ENCODE data around the gene IDH1.
"Not testable (repeated sequence)": the region's sequence is repeated elsewhere in the genome, so short reads cannot be mapped to it uniquely, and the experiment has no call there.

The IDH1 gene

DNA sequence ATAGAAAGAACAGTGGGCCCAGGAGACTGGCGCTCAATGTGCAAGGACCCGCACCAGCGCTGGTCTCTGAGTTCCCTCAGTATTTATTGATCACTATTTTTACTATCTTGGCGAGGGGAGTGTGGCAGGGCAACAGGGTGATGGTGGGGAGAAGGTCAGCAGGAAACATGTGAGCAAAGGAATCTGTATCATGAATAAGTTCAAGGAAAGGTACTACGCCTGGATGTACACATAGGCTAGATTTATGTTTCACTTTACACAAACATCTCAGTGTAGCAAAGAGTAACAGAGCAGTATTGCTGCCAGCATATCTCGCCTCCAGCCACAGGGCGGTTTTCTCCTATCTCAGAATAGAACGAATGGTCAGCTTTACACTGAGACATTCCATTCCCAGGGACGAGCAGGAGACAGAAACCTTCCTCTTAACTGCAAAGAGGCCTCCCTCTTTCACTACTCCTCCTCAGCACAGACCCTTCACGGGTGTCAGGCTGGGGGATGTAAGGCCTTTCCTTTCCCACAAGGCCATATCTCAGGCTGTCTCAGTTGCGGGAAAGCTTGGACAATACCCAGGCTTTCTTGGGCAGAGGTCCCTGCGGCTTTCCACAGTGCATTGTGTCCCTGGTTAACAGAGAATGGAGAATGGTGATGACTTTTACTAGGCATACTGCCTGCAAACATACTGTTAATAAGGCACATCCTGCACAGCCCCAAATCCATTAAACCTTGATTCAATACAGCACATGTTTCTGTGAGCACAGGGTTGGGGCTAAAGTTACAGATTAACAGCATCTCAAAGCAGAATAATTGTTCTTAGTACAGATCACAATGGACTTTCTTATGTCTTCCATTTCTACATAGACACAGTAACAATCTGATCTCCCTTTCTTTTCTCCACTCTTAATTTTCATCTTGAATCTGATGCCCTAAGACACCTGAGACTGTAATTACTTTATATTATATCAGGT is 2.3 kb upstream of the IDH1 start:
- not testable (repeated sequence) for DNase-seq (ENCODE audit: low spot score)

- no peak for DNase-seq (ENCODE audit: low spot score)
These were observed 1.4 kb upstream of the IDH1 start for GRCh38 chr2:208256192-208256782.

- no peak for DNase-seq (ENCODE audit: low spot score)
These were observed 761 bp upstream of the IDH1 start for GRCh38 chr2:208255557-208256106.

DNA sequence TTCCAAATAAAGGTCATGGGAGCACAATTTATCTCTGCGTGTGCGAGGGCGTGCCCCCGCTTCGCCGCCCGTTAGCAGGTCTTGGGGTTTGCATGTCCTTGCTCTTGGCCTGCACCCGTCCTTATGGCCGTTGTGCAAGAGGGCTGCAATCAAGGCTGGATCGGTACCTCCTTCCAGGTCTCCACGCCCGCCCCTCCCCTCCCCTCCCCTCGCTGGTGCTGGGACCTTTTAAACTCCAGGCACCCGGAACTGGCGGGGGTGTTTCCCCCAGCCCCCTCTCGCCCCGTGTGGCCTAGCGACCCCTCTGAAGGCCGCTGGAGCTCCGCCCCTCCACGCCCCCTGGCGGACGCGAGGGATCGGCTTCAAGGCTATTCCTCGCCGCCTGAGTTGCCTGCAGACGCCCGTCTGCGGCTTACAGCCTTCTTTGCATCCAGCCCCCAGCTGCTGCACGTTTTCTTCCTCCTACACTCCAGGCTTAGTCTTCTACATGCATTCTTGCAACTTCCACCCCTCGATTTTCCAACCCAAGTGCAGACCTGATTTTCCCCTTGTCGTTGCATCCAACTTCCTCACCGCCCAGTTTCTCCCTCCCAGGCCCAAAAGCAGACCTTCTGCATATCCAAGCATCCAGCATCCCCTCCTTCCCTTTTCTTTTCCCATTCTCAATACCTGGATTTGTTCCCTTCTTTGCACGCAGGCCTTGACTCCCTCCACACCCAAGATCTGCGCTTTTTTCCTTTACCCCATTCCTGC is 577 bp downstream of the IDH1 start:
- peak; percentile 84 for DNase-seq (ENCODE audit: low spot score)

DNA sequence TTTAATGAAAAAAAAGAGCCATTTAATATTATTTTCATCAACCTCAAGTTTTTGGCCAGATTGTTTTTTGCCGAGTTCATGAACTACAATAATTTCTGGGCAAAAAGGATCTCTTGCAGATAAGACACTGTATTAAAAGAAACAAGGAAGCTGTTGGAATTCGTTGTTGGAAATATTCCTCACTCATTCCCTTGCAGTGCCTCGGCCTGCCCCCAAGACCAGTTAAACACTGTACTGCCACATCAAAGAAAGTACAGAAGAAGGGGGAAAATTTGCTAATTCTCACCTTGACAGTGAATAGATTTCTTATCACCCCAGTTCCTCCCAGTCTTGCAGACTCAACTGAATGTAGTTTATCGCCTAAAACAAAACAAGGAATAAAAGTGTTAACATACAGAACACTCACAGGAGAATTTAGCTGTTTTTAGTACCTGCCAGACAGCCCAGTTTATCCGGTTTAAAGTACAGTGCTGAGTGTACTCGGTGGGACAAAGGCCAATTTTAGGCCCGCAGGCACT is 1.2 kb downstream of the IDH1 start:
- DNase-seq (ENCODE audit: low spot score) = no peak

GRCh38 chr2:208252716-208253492 is 2.0 kb downstream of the IDH1 start:
- DNase-seq (ENCODE audit: low spot score) = no peak

DNA sequence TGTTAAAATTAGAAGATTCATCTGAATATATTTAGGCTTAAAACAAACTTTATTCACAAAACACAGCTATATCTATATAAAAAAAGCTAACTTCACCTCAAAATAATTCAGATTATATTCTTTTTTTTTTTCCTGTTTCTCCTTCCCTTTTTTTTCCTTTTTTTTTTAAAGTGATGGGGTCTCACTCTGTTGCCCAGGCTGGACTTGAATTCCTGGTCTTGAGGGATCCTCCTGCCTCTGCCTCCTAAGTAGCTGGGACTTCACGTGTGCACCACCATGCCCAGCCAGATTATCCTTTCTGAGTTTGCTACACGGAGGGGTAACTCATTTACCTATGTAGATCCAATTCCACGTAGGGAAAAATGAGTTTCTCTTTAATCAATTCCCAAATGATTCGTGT is 3.8 kb downstream of the IDH1 start:
- DNase-seq (ENCODE audit: low spot score) = no peak

DNA sequence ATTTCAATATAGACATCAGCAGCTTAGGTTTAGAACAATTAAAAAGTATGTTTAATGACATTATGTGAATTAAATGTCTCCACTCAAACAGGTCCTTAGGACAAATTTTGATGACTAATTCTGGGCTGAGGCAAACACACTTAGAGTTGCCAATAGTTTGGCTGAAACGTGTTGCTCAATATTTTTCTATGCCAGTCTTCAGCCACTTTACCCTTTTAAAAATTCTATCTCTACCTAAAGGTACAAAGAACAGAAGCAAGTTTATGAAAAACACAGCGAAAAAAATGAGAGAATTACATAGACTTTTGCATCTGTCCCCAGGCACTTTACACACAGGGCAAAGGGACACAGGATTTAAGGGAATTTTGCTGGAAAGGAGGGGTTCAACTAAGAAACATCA is 4.5 kb downstream of the IDH1 start:
- DNase-seq (ENCODE audit: low spot score) = no peak

- no peak for DNase-seq (ENCODE audit: low spot score)
These were observed 5.6 kb downstream of the IDH1 start for GRCh38 chr2:208249296-208249695.

DNA sequence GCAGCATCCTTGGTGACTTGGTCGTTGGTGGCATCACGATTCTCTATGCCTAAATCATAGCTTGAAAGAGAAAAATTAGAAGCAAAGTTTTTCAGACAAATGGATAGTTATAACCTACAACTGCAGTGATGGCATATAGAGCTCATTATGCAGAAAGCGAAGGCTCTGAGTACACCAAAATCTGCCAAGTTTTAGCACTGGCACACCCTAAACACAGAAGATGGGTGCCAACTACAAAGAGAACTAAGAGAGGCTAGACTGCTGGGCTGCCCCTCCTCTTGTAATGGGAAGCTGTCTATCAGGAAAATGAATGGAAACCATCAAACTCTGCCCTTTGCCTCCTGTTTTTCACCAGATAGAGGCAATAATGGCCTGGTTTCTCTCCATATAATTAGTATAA is 6.3 kb downstream of the IDH1 start:
- no peak for DNase-seq (ENCODE audit: low spot score)

DNA sequence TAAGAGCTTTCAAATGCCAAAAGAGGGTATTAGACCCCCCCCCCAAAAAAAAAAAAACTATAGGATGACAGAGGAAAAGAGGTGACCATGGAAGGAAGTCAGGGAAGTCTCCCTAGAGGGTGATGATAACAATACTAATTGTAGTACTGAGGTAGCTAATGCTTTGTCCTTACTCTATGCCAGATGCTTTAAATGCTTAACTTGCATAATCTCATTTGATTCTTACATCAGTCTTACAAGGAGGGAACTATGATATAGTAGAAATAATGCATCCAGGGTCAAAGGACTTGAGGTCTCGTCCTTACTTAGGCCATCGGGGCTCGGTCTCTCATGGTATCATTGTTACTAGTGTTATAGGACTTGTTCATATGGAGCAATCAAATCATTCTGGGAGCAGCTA is 9.1 kb downstream of the IDH1 start:
- DNase-seq (ENCODE audit: low spot score) = no peak

- no peak for DNase-seq (ENCODE audit: low spot score)
These were observed 10.4 kb downstream of the IDH1 start for GRCh38 chr2:208244422-208244821.

- no peak for DNase-seq (ENCODE audit: low spot score)
These were observed 14.2 kb downstream of the IDH1 start for GRCh38 chr2:208240619-208241209.

DNA sequence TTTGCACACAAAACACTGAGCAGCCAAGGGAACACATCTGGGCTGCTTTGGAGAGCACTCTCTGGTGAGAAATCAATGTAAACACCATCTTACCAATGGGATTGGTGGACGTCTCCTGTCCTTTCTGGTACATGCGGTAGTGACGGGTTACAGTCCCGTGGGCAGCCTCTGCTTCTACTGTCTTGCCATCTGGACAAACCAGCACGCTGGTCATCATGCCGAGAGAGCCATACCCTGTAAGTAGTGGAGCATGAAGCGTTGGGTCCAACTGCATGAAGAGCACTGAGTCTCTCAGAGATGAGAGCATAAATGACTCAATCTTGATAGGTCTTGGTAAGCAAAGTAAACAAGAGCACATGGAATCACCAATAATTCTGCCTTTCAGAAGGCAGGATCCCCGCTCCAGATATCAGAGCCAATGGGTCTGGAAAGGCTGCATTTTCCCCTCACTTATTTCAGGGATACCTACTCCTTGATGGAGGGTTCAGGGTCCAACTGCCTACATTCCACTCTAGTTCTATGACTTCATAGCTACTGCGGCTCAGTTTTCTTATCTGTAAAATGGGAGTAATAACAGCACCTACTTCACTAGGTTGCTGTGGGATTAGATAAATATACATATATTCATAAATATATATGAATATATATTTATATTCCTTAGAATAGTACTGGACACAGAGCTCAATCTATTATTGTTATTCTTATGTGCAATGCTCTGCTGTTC is 14.9 kb downstream of the IDH1 start:
- DNase-seq (ENCODE audit: low spot score) = no peak

DNA sequence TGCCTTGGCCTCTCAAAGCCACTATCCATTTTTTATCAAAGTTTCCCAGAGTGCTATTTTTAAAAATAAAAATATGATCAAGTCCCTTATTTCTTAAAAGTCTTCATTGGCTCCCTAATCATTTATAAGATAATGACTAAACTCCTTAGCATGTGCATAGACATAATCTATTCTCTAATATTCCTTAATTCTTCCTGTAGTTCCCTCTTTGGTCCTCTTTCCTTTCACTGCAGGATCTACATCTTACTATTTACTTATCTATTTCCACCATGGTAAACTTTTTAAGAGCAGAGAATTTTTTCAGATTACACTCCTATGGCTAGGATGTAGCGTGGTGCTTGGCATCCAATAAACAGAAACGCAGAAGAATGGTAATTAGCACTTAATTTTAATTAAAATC is 19.0 kb downstream of the IDH1 start:
- no peak for DNase-seq (ENCODE audit: low spot score)

DNA sequence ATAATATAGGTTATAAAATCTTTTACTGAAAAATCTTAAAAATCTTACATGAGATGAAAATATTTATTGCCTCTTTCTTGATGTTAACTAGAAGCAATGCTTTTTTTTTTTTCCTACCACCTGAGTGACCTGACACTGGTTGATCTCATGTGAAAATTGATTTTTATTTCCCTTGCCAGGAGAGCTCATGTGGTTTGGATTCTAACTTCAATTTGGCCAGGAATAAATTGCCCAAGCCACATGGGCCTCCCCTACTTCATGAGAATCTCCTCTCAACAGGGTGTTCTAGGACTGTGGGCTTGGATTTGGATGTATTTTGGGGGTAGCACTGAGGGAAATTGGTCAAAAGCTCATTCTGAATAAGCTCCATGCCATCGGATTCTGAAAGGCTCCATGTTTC is 20.1 kb downstream of the IDH1 start:
- no peak for DNase-seq (ENCODE audit: low spot score)

DNA sequence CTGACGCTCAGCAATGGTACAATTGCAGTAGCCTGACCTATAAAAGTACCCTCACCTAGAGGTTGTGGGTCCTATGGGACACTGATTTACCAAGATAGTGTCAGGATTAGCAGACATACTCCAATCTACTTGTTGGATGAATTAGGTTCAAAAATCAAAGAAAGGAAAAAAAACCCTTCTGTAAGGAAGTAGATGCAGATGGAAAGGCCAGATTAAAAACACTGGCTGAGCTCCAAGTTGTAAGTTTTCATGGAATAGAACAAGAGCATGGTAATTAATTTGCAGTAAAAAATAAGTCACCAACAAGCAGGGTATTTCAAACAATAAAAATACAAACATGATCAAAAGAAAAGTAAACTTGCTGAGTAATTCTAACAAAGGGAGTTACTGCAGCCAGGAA is 26.4 kb downstream of the IDH1 start:
- no peak for DNase-seq (ENCODE audit: low spot score)

DNA sequence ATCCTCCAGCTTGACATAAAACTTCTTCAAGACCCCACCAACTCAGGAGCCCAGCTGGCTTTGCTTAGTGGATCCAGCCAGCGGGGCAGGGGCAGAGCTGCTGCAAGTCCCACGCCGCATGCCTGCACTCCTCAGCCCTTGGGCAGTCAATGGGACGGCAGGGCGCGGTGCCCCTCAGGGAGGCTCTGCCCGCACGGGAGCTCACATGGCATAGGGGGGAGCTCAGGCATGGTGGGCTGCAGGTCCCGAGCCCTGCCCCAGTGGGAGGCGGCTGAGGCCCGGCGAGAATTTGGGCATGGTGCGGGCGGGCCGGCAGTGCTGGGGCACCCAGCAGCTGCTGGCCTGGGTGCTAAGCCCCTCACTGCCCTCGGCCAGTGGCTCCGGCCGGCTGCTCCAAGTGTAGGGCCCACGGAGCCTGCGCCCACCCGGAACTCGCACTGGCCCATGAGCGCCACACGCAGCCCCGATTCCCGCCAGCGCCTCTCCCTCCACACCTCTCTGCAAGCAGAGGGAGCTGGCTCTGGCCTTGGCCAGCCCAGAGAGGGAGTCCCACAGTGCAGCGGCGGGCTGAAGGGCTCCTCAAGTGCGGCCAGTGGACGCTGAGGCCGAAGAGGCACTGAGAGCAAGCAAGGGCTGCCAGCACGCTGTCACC is 27.2 kb downstream of the IDH1 start:
- no peak for DNase-seq (ENCODE audit: low spot score)

- DNase-seq (ENCODE audit: low spot score) = no peak
These were observed 30.1 kb downstream of the IDH1 start for GRCh38 chr2:208224802-208225201.

Data from SK-N-DZ (cell line).